H1 (cell line): Measurements from ENCODE around the gene KISS1R. TPM values are rescaled to one million over a fixed set of nuclear protein-coding genes. Genes with fewer than 3 reads are reported as not detected.

Experiments used
- CTCF ChIA-PET: fragments of 300-600 bp; sonication (Branson Sonifier 250); formaldehyde crosslinking; loops from one replicate; lab custom pipeline; 2021; ENCODE audit not compliant: partially characterized antibody; lab: Charles Lee
- POLR2A ChIA-PET: fragments of 300-600 bp; sonication (Branson Sonifier 250); formaldehyde crosslinking; loops from one replicate; lab custom pipeline; 2021; ENCODE audit warnings: inconsistent platforms; ENCODE audit not compliant: partially characterized antibody; lab: Charles Lee
- DNase-seq, 2 experiments: peaks; one replicate each; pipeline versions ENCODE4 v3.0.0 to v3.0.0-alpha.2; 2010 to 2022; ENCODE audit warnings: low spot score in 2 of 2, low read depth in 1 of 2, mixed read lengths in 1 of 2
- FAIRE-seq: peaks from 2 replicates; lab custom pipeline; 2011; peaks lifted over from hg19 to GRCh38; lab: Jason Lieb, UNC
- H2AFZ ChIP-seq: 2 replicates; pipeline ENCODE4 v1.8.1; 2012; ENCODE audit warnings: low read length, inconsistent platforms
- H2AK5ac ChIP-seq: 2 replicates; pipeline ENCODE4 v1.6.1; 2013; ENCODE audit warnings: low read depth, low read length
- H2BK120ac ChIP-seq: replicated peaks from 2 replicates; pipeline ENCODE3; 2013; ENCODE audit warnings: low read depth, low read length, inconsistent platforms
- H2BK12ac ChIP-seq: 2 replicates; pipeline ENCODE4 v1.6.1; 2013; ENCODE audit warnings: low read depth, low read length
- H2BK15ac ChIP-seq: 2 replicates; pipeline ENCODE4 v1.6.1; 2013; ENCODE audit warnings: low read length
- H2BK20ac ChIP-seq: 2 replicates; pipeline ENCODE4 v1.6.1; 2013; ENCODE audit warnings: low read length
- H2BK5ac ChIP-seq: 2 replicates; pipeline ENCODE4 v1.6.1; 2013; ENCODE audit warnings: low read depth, low read length
- H3K14ac ChIP-seq: 2 replicates; pipeline ENCODE4 v1.6.1; 2013; ENCODE audit warnings: inconsistent platforms; ENCODE audit not compliant: insufficient read length
- H3K18ac ChIP-seq: 2 replicates; pipeline ENCODE4 v1.6.1; 2013; ENCODE audit warnings: low read length; ENCODE audit errors: extremely low read depth
- H3K23ac ChIP-seq: 2 replicates; pipeline ENCODE4 v1.6.1; 2013; ENCODE audit warnings: inconsistent platforms; ENCODE audit not compliant: insufficient read length
- H3K23me2 ChIP-seq: 2 replicates; pipeline ENCODE4 v1.6.1; 2013; ENCODE audit warnings: low read depth, low read length
- H3K27ac ChIP-seq: 2 replicates; pipeline ENCODE4 v1.6.1; 2011; ENCODE audit warnings: low read depth, low read length, inconsistent platforms
- H3K27me3 ChIP-seq, 4 experiments: replicated peaks in 1 of 4; 1 replicate in 1 of 4; 2 replicates in 3 of 4; pipeline versions ENCODE4 v1.6.1 to v1.8.1; 2011 to 2013; ENCODE audit warnings: low read length in 3 of 4, mild to moderate bottlenecking in 3 of 4, inconsistent platforms in 2 of 4, mixed read lengths in 2 of 4, moderate library complexity in 1 of 4; ENCODE audit not compliant: control insufficient read depth in 3 of 4, insufficient read depth in 3 of 4; ENCODE audit errors: extremely low read depth in 1 of 4
- H3K36me3 ChIP-seq, 4 experiments: 2 replicates each; pipeline versions ENCODE4 v1.6.1 to v1.8.1; 2011 to 2013; ENCODE audit warnings: mild to moderate bottlenecking in 4 of 4, low read length in 3 of 4, moderate library complexity in 2 of 4, control low read depth in 1 of 4, inconsistent platforms in 1 of 4; ENCODE audit not compliant: insufficient read depth in 4 of 4, control insufficient read depth in 2 of 4
- H3K4ac ChIP-seq: replicated peaks from 2 replicates; pipeline ENCODE3; 2013; ENCODE audit warnings: low read length, low read depth, mixed read lengths, inconsistent platforms; ENCODE audit not compliant: insufficient read length
- H3K4me1 ChIP-seq, 4 experiments: replicated peaks in 1 of 4; 1 replicate in 1 of 4; 2 replicates in 3 of 4; pipeline versions ENCODE4 v1.6.1 to v1.8.1; 2011 to 2013; ENCODE audit warnings: low read length in 3 of 4, inconsistent platforms in 2 of 4, mixed read lengths in 1 of 4; ENCODE audit not compliant: insufficient read depth in 4 of 4, control insufficient read depth in 3 of 4
- H3K4me2 ChIP-seq, 2 experiments: 2 replicates each; pipeline versions ENCODE4 v1.6.1 to v1.8.1; 2011 to 2013; ENCODE audit warnings: low read depth in 2 of 2, low read length in 2 of 2, control low read depth in 1 of 2, inconsistent platforms in 1 of 2, mild to moderate bottlenecking in 1 of 2; ENCODE audit not compliant: insufficient read depth in 1 of 2
- H3K4me3 ChIP-seq, 4 experiments: fragments of 200-600, 300-600 bp in 1 of 4; sonication (generic), shearing (Covaris generic), sonication (Bioruptor Twin) in 1 of 4; 2 replicates each; pipeline versions ENCODE4 v1.5.1 to v1.8.1; 2011 to 2016; ENCODE audit warnings: low read length in 4 of 4, low read depth in 3 of 4, control low read depth in 2 of 4, inconsistent platforms in 2 of 4, mild to moderate bottlenecking in 2 of 4, mixed read lengths in 1 of 4, moderate library complexity in 1 of 4; ENCODE audit not compliant: insufficient read depth in 2 of 4; ENCODE audit errors: extremely low read depth in 1 of 4
- H3K56ac ChIP-seq: replicated peaks from 2 replicates; pipeline ENCODE3; 2013; ENCODE audit warnings: low read depth, mild to moderate bottlenecking, mixed read lengths, low read length, inconsistent platforms; ENCODE audit not compliant: insufficient read length
- H3K79me1 ChIP-seq: 2 replicates; pipeline ENCODE4 v1.6.1; 2013; ENCODE audit warnings: low read depth, low read length, control low read depth
- H3K79me2 ChIP-seq, 2 experiments: 2 replicates each; pipeline versions ENCODE4 v1.6.1 to v1.8.1; 2012 to 2013; ENCODE audit warnings: low read length in 2 of 2, mild to moderate bottlenecking in 2 of 2, inconsistent platforms in 1 of 2; ENCODE audit not compliant: insufficient read depth in 2 of 2, control insufficient read depth in 1 of 2
- H3K9ac ChIP-seq, 4 experiments: replicated peaks in 1 of 4; 1 replicate in 1 of 4; 2 replicates in 3 of 4; pipeline versions ENCODE4 v1.6.1 to v1.8.1; 2011 to 2013; ENCODE audit warnings: low read depth in 3 of 4, low read length in 3 of 4, control low read depth in 2 of 4, mild to moderate bottlenecking in 2 of 4, moderate library complexity in 2 of 4, inconsistent platforms in 1 of 4; ENCODE audit errors: extremely low read depth in 1 of 4
- H3K9me3 ChIP-seq, 2 experiments: 2 replicates each; pipeline versions ENCODE4 v1.6.1 to v1.8.1; 2012 to 2013; ENCODE audit warnings: mild to moderate bottlenecking in 2 of 2, moderate library complexity in 2 of 2, control low read depth in 1 of 2, inconsistent platforms in 1 of 2, low read depth in 1 of 2, low read length in 1 of 2, mixed read lengths in 1 of 2; ENCODE audit not compliant: insufficient read depth in 2 of 2
- H4K20me1 ChIP-seq, 2 experiments: replicated peaks in 1 of 2; 2 replicates each; pipeline versions ENCODE3 to v1.8.1; 2011 to 2013; ENCODE audit warnings: inconsistent platforms in 2 of 2, low read length in 2 of 2, mild to moderate bottlenecking in 1 of 2; ENCODE audit not compliant: insufficient read depth in 2 of 2, control insufficient read depth in 1 of 2
- H4K5ac ChIP-seq: 2 replicates; pipeline ENCODE4 v1.6.1; 2013; ENCODE audit warnings: low read length, low read depth, mixed read lengths, inconsistent platforms; ENCODE audit not compliant: insufficient read length
- H4K8ac ChIP-seq: 2 replicates; pipeline ENCODE4 v1.8.0; 2013; ENCODE audit warnings: mild to moderate bottlenecking, moderate library complexity, low read length, inconsistent platforms; ENCODE audit not compliant: insufficient read depth; ENCODE audit errors: extremely low read depth
- H4K91ac ChIP-seq: replicated peaks from 2 replicates; pipeline ENCODE3; 2013; ENCODE audit warnings: low read length, mixed read lengths, inconsistent platforms; ENCODE audit not compliant: insufficient read length
- BCL11A ChIP-seq, 2 experiments: IDR thresholded peaks; one replicate each; pipeline ENCODE4 v1.6.1; 2011; ENCODE audit warnings: low read depth in 2 of 2, low read length in 2 of 2, mild to moderate bottlenecking in 2 of 2
- BRCA1 ChIP-seq: IDR thresholded peaks from 2 replicates; pipeline ENCODE4 v1.6.1; 2012; ENCODE audit warnings: low read depth, low read length, improper control_type of control experiment
- CHD1 ChIP-seq: IDR thresholded peaks from 2 replicates; pipeline ENCODE4 v1.6.1; 2012; ENCODE audit warnings: low read depth, low read length, improper control_type of control experiment
- CHD2 ChIP-seq: IDR thresholded peaks from 2 replicates; pipeline ENCODE4 v1.6.1; 2012; ENCODE audit warnings: low read length, improper control_type of control experiment
- MAFK ChIP-seq: IDR thresholded peaks from 2 replicates; pipeline ENCODE4 v1.6.1; 2012; ENCODE audit warnings: low read depth, mild to moderate bottlenecking, improper control_type of control experiment, low read length
- PHF8 ChIP-seq: fragments of 200-600 bp; sonication (generic); conservative IDR thresholded peaks from 2 replicates; pipeline ENCODE4 v1.7.1; 2012; ENCODE audit warnings: low read depth, mild to moderate bottlenecking, inconsistent platforms, low read length, moderate library complexity
- POLR2AphosphoS5 ChIP-seq: IDR thresholded peaks from 2 replicates; pipeline ENCODE4 v1.6.1; 2011; ENCODE audit warnings: low read depth, low read length
- RFX5 ChIP-seq: IDR thresholded peaks from 2 replicates; pipeline ENCODE4 v1.6.1; 2011; ENCODE audit warnings: low read depth, low read length, improper control_type of control experiment, borderline replicate concordance
- SAP30 ChIP-seq: fragments of 300-600 bp; sonication (generic); IDR thresholded peaks from 2 replicates; pipeline ENCODE4 v1.7.1; 2012; ENCODE audit warnings: low read length, moderate library complexity, mild to moderate bottlenecking, inconsistent platforms; ENCODE audit not compliant: insufficient read depth, insufficient replicate concordance
- TAF1 ChIP-seq: IDR thresholded peaks from 2 replicates; pipeline ENCODE4 v1.6.1; 2011; ENCODE audit warnings: mild to moderate bottlenecking, low read depth, low read length
- WGBS, 2 experiments: shearing (Covaris generic) in 1 of 2; methylation state at CpG; one replicate each; pipeline versions ENCODE4 v1.1.6 to v1.1.7; 2013 to 2015; ENCODE audit warnings: low lambda C conversion rate in 2 of 2, mixed read lengths in 2 of 2, inconsistent platforms in 1 of 2, low coverage in 1 of 2, missing lambda C conversion rate in 1 of 2; ENCODE audit not compliant: insufficient replicate concordance in 2 of 2, insufficient coverage in 1 of 2, insufficient read length in 1 of 2; ENCODE audit errors: extremely low coverage in 1 of 2, missing lambda C conversion rate in 1 of 2; 5-methylcytosine and 5-hydroxymethylcytosine counted together
- polyA plus RNA-seq, 7 experiments: library from polyadenylated mRNA; depleted of rRNA in 3 of 7; stranded (reverse) in 5 of 7; unstranded in 2 of 7; fragments of >200 nt in 5 of 7; fragments of 200-250 nt in 2 of 7; gene quantifications; 1 replicate in 5 of 7; 2 replicates in 1 of 7; 4 replicates in 1 of 7; pipeline versions ENCODE4 v1.2.1 to v1.2.3, GENCODE V29; 2011 to 2013; ENCODE audit warnings: missing spikeins in 2 of 7, mixed read lengths in 2 of 7
- total RNA-seq: library from RNA; stranded (reverse); fragmentation: NEBNext Ultra II Directional; extraction: Animal tissue kit (Norgen Biotek cat#: 25700); gene quantifications from 2 replicates; pipeline ENCODE4 v1.2.1, GENCODE V29; 2021
- TF ChIP-seq, protein P1 (sequence below): IDR thresholded peaks from 2 replicates; pipeline ENCODE4 v1.6.1; 2011; ENCODE audit warnings: low read depth, mild to moderate bottlenecking, low read length; ENCODE audit not compliant: insufficient read depth
- TF ChIP-seq, protein P2 (sequence below): IDR thresholded peaks from 2 replicates; pipeline ENCODE4 v1.6.1; 2012; ENCODE audit warnings: inconsistent platforms

KISS1R gene
- total and polyA plus RNA-seq, 2 of the 8 experiments (the other 6 are each of a cell fraction or from before 2014, with no cell fraction given), result 2.3 to 2.7 TPM

DNA sequence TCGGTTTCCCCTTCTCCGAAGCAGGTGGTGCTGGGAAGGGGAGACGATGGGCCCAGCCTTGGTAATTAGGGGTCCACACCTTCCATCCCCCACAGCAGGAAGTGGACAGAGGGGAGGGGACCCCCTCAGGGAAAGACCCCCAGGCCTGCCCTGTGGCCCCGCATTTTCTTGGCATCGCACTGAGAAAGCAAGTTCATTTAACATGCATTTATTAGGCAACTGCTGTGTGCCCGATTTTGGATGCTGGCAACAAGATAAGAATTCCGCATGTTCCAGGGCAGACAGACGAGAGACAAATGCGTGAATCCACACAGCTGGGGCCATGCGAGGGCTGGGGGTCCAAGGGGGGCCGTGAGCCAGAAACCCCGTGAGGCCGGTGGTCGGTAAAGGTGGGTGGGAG lies 37.1 kb downstream of the KISS1R start:
- Histone ChIP-seq H2AK5ac (peak overlapping the region; percentile 59; the same call in 1 of the 2 replicates), H2BK5ac (peak overlapping the region; percentile 77; the same call in 1 of the 2 replicates), H3K79me1 (peaks cover 11% of the 10 kb centered on the region), H2BK120ac (peak overlapping the region; percentile 28), H3K27me3 (no peaks in the 10 kb centered on the region), H3K36me3 (no peaks in the 10 kb centered on the region), H3K79me2 (peaks cover 0 to 26% of the 10 kb centered on the region in 2 experiments; a peak in 1 of 4 replicates), H3K18ac (no peak overlapping the region; the same call in 1 of the 2 replicates), H4K20me1 (peaks cover 0 to 1% of the 10 kb centered on the region in 2 experiments), H2BK15ac (peak overlapping the region; percentile 53; the same call in 1 of the 2 replicates), H2BK20ac (no peak overlapping the region), H3K27ac (no peak overlapping the region), H2AFZ (no peak overlapping the region), H4K5ac (peak overlapping the region; percentile 68), H3K9me3 (no peaks in the 10 kb centered on the region), H3K23me2 (no peaks in the 10 kb centered on the region; the same call in 1 of the 2 replicates), H4K8ac (peak overlapping the region; percentile 54), H2BK12ac (peak overlapping the region; percentile 7; the same call in 1 of the 2 replicates), H3K56ac (no peak overlapping the region), H3K14ac (no peak overlapping the region), H3K23ac (no peak overlapping the region), H3K4ac (peak overlapping the region; percentile 7), H3K9ac (no peak overlapping the region; a peak in 1 of 7 replicates), H3K4me3 (no peak overlapping the region), H3K4me2 (no peak overlapping the region), H3K4me1 (peaks cover 5 to 46% (median 23%) of the 10 kb centered on the region in 4 experiments), H4K91ac (peak overlapping the region; percentile 66)
- DNase-seq (no peak), FAIRE-seq (no peak)
- CTCF ChIA-PET, result interaction anchor here (1.1 to 3.6 kb wide), 3 partner anchors 17 to 32 kb away, joined by 3 to 16 read pairs (median 9); no protein-coding TSS in a partner anchor
- POLR2A ChIA-PET, result interaction anchor here (1.1 to 2.1 kb wide), 2 partner anchors 17 to 30 kb away, joined by 3 to 10 read pairs; partner anchors contain the start of gene WDR18
- 87% methylated on average over 14 of the region's 14 CpGs; no CpG with 5 or more reads in 1 of the 2 experiments for WGBS, 2 experiments
- TF ChIP-seq, protein P1, sequence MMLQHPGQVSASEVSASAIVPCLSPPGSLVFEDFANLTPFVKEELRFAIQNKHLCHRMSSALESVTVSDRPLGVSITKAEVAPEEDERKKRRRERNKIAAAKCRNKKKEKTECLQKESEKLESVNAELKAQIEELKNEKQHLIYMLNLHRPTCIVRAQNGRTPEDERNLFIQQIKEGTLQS, result no peak
- TF ChIP-seq, protein P2, sequence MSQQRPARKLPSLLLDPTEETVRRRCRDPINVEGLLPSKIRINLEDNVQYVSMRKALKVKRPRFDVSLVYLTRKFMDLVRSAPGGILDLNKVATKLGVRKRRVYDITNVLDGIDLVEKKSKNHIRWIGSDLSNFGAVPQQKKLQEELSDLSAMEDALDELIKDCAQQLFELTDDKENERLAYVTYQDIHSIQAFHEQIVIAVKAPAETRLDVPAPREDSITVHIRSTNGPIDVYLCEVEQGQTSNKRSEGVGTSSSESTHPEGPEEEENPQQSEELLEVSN, result no peak
- no peak for TF ChIP-seq PHF8
- TF ChIP-seq CHD2, result no peak
- TF ChIP-seq SAP30, result no peak
- TF ChIP-seq CHD1, result no peak
- no peak for TF ChIP-seq MAFK
- TF ChIP-seq RFX5, result no peak
- TF ChIP-seq POLR2AphosphoS5, result no peak
- no peak for TF ChIP-seq BRCA1
- TF ChIP-seq BCL11A (IDR thresholded peaks at IDR 0.05; ENCODE audit: low read depth in 2 of 2, low read length in 2 of 2), result no peak
- no peak for TF ChIP-seq TAF1
